GM21619 (cell line): ENCODE results near the gene LUC7L3.
"Not testable (repeated sequence)": the region's sequence is repeated elsewhere in the genome, so short reads cannot be mapped to it uniquely, and the experiment has no call there.

Experiments used
- ATAC-seq: cut with Tn5 transposase; IDR thresholded peaks from one replicate; pipeline ENCODE4 v1.9.1; 2021; ENCODE audit not compliant: unreplicated experiment

The LUC7L3 gene

DNA sequence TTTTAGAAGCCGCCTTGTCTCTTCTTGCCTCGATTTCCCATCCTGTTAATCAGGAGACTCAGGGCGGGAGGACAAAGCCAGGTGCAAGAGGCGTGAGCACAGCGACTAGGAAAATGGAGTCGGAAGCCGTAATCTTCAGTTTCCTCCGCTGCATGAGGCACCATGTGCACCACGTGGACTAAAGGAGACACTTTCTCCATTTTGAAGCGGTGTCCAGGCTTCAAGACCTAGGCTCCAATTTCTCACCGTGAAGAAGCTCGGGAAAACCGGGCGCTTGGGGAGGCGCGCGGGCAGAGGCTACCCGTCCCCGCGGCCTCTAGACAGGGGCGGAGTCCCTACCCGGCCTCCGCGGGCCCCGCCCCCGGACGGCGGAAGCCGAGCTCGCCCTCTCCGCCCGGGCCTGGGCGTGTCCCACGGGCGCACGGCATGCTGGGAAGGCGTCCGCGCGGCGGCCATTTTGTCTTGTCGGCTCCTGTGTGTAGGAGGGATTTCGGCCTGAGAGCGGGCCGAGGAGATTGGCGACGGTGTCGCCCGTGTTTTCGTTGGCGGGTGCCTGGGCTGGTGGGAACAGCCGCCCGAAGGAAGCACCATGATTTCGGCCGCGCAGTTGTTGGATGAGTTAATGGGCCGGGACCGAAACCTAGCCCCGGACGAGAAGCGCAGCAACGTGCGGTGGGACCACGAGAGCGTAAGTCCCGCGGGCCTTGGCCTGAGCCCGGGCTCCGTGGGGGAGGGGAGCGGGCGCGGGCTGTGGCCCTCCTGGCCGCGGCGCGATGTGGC is at the start of gene LUC7L3:
Gene LUC7L3, plus strand, starts transcription at position 460 of the 780 bp plus-strand sequence. Its CDS starts 130 bp downstream, at position 590.
- peak; percentile 86 for ATAC-seq

GRCh38 chr17:50672071-50672470 is 47.3 kb upstream of the LUC7L3 start:
- no peak for ATAC-seq

- no peak for ATAC-seq
Measured at GRCh38 chr17:50672831-50673551, 46.4 kb upstream of the LUC7L3 start.

DNA sequence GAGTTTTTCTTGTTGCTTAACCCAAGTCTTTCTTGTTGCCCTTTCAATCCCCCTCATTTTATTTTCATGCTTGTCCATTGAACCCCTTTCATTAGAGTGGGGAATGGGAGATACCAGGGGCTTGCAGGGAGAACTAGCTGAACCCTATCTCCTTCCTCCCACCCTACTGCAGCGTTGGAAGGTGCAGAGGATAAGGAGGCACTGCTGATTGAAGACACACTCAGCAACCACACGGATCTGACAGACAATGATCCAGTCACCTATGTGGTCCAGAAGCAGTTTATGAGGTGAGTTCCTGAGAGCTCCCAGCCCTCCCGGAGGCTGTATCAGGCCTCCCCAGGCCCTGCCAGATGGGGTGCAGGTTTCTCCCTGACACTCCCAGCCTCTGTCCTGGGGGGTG is 44.2 kb upstream of the LUC7L3 start:
- ATAC-seq = no peak

GRCh38 chr17:50675627-50676026 is 43.8 kb upstream of the LUC7L3 start:
- ATAC-seq = no peak

DNA sequence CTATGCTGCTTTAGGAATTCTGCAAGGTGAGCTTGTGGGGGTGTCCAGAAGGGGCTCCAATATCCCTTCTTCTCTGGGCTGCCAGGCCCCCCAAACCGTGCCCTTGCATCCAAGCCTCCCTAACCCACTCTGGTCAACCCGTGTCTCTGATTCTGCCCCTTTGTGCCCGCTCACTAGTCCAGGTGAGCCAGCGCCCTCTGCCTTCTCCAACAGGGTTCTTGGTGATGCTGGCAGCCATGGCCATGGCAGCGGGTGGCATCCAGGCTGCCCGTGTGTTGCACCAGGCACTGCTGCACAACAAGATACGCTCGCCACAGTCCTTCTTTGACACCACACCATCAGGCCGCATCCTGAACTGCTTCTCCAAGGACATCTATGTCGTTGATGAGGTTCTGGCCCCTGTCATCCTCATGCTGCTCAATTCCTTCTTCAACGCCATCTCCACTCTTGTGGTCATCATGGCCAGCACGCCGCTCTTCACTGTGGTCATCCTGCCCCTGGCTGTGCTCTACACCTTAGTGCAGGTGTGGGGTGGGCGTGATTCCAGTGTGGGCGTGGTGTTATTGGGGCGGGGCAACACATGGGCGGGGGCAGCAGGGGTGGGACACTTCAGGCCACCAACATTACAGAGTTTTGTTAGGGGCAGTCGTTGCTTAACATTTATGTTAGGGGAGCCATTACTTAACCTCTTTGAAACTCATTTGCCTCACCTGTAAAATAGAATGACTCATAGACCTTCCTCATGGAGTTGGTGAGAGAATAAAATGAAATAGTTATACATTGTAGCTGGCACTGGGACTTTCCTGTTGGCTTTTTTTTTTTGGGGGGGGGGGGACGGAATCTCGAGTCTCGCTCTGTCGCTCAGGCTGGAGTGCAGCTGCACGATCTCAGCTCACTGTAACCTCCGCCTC is 43.1 kb upstream of the LUC7L3 start:
- no peak for ATAC-seq

GRCh38 chr17:50677851-50678375 is 41.5 kb upstream of the LUC7L3 start:
- no peak for ATAC-seq

DNA sequence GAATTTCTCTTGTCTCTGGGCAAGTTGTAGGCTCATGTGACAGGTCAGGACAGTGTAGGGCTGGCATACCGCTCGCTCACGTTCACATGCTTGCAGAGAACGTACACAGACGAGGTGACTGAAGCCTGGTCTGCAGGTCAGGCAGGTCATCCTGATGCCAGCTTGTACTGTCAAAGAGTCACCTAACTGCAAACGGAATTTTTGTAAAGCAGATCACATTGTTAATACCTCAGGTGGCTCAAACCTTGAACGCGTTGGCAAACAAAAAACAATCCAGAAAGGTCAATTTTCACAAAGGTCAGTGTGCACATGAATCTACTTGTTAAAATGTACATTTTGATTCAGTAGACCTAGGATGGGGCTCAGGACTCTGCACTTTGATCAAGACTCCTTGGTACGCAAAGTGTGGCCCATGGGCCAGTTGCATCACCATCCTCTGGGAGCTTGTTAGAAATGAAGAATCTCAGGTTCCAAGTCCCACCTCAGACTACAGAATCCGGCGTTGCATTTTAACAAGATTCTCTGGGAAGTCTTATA is 40.3 kb upstream of the LUC7L3 start:
- ATAC-seq = no peak

DNA sequence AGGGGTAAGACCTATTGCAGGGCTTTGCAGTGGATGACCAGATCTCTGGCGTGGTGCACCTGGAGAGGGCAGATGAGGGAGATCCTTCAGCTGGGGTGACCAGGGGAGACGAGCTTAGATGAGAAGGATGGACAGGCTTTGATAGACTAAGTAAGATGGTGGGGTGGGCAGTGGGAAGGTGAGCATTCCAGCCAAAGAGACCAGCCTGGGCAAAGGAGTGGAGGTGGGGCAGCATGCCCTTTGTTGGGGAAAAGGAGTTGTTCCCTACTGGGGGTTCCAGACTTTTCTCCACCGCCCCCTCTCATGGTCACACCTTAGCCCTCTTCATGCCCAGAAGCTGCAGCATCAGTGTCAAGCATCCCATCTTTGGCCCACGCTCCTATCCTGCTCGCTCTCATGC is 39.3 kb upstream of the LUC7L3 start:
- no peak for ATAC-seq

- not testable (repeated sequence) for ATAC-seq
Measured at GRCh38 chr17:50680543-50681262, 38.7 kb upstream of the LUC7L3 start.

GRCh38 chr17:50681263-50682200 is 37.9 kb upstream of the LUC7L3 start:
- ATAC-seq = no peak

- no peak for ATAC-seq
Measured at GRCh38 chr17:50682441-50682840, 37.0 kb upstream of the LUC7L3 start.

DNA sequence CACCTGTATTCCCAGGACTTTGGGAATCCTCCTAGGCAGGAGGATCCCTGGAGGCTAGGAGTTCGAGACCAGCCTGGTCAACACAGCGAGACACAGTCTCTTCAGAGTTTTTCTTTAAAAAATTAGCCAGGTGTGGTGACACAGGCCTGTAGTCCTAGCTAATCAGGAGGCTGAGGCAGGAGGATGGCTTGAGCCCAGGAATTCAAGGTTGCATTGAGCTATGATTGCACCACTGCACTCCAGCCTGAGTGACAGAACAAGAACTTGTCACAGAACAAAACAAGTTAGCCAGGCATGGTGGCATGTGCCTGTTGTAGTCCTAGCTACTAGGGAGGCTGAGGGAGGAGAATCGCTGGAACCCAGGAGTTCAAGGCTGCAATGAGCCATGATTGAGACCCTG is 36.5 kb upstream of the LUC7L3 start:
- no peak for ATAC-seq

- no peak for ATAC-seq
Measured at GRCh38 chr17:50683434-50684287, 35.7 kb upstream of the LUC7L3 start.

DNA sequence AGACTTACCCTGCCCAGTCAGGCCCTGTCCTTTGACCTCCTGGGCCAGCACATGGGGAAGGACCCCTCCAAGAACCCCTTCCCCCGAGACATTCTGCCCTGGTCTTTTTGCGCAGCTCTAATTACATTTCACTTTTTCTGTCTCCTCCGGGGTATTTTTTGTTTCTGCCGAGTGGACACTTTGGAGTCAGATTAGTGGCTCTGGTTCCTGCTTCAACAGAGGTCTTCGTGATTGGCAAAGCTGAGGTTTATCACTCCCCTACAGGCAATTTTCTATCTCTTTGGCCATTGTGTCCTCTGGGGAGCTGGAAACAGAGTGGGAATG is 35.2 kb upstream of the LUC7L3 start:
- no peak for ATAC-seq

DNA sequence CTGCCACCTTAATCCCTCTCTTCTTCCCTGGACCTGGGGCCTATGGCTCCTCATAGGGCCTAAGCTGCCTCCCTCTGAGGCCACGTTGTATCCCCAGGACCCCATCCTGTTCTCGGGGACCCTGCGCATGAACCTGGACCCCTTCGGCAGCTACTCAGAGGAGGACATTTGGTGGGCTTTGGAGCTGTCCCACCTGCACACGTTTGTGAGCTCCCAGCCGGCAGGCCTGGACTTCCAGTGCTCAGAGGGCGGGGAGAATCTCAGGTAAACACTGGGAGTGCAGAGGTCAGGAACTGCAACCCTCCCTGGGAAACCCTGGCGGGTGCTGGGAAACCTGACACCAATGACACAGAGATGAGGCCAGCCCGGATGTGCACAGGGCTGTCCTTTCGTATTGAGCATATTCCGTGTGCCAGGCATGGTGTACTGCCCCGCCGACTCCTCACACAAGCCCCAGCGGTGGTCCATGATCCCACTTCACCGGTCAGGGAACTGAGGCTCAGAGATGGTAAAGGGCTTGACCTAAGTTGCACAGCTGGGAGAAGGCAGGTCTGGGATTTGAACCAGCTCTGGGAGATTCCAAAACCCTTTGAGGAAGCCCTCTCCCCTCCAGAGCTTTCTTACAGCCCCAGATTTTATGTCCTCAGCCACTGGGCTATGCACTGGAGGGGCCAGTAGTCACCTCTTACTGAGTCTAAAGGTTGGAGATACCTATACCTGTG is 34.6 kb upstream of the LUC7L3 start:
- ATAC-seq = no peak

DNA sequence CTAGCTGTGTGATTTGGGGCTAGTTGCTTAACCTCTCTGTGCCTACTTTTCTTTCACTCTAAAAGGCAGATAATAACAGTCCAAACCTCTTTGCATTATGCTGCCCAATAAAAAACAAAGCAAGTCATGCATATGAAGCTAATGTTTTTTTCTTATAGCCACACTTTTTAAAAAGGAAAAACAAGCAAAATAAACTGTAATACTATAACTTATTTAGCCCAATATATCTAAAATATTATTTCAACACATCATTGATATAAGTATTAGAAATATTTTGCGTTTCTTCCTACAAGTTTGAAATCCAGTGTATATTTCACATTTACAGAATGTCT is 34.1 kb upstream of the LUC7L3 start:
- ATAC-seq = no peak
